ENCODE results near the gene CNGB1. TPM values are rescaled to one million over a fixed set of nuclear protein-coding genes. Genes with fewer than 3 reads are reported as not detected.

Gene CNGB1
- total RNA-seq, 1 experiment from 2014 or later, result not detected

DNA sequence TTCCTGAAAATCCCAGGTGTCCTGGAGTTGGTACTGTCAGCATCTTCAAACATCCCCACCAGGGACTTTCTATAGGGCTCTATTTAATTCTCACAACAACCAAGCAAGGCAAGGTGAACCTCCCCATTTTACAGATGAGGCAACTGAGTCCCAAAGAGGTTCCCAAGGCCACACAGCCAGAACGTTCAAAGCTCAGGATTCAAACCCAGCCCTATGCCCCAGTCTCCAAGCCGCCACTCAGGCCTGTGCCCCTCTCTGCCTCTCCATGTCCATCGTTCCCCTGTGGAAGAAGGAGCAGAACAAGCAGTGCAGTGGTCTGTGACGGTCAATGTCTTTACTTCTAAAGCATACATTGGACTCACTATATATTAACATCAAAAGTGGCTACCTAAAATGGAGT is 23.4 kb upstream of the CNGB1 start:
- no peaks in the 10 kb centered on the region for H3K9me3 ChIP-seq (ENCODE audit: control insufficient read depth in 1 of 2, insufficient read depth in 1 of 2, low read depth in 1 of 2, low read length in 2 of 2)
- intact Hi-C loops (cut with micrococcal nuclease), result loop anchor here (2.0 kb wide), 1 partner anchor 238 kb away; no protein-coding TSS in a partner anchor
- H3K9ac ChIP-seq (ENCODE audit: low read length), result no peak overlapping the region
- TF ChIP-seq SP1 (IDR thresholded peaks at IDR 0.05; ENCODE audit: low read depth) (no peak), RAD21 (IDR thresholded peaks at IDR 0.05; ENCODE audit: low read depth) (no peak), SRF (IDR thresholded peaks at IDR 0.05; ENCODE audit: low read depth) (no peak)
- DNase-seq (ENCODE audit: low read depth, low spot score) (no peak), ATAC-seq (no peak)
- no peaks in the 10 kb centered on the region for H3K9me2 ChIP-seq (ENCODE audit: insufficient read depth)
- CTCF ChIA-PET, result no interaction called here
- no peaks in the 10 kb centered on the region for H3K36me3 ChIP-seq (ENCODE audit: control insufficient read depth in 1 of 2, insufficient read depth in 2 of 2, low read length in 2 of 2)
- RAD21 ChIA-PET (ENCODE audit: low non-redundant PET in 1 of 2, low total read pairs in 2 of 2, uncharacterized antibody in 2 of 2, unreplicated experiment in 2 of 2), result no interaction called here
- H3K4me2 ChIP-seq (ENCODE audit: low read length), result no peak overlapping the region
- H3K79me2 ChIP-seq (ENCODE audit: insufficient read depth, low read length), result no peaks in the 10 kb centered on the region
- H3K4me3 ChIP-seq (replicated peaks in 1 of 2; ENCODE audit: low read depth in 1 of 2, low read length in 2 of 2), result no peak overlapping the region
- peaks cover 9 to 23% of the 10 kb centered on the region in 2 experiments; a peak in 3 of 4 replicates for H3K4me1 ChIP-seq (ENCODE audit: control insufficient read depth in 1 of 2, insufficient read depth in 2 of 2, low read length in 2 of 2)
- no TSS peak for BruUV-seq (replicated peaks)
- H2AFZ ChIP-seq (ENCODE audit: low read depth, low read length, poor library complexity, severe bottlenecking), result no peak overlapping the region
- POLR2A ChIA-PET, result no interaction called here
- H3K27me3 ChIP-seq (ENCODE audit: insufficient read depth, low read length), result no peaks in the 10 kb centered on the region
- H3K27ac ChIP-seq (ENCODE audit: low read depth, low read length), result no peak overlapping the region
- no peaks in the 10 kb centered on the region for H4K20me1 ChIP-seq (ENCODE audit: insufficient read depth)

DNA sequence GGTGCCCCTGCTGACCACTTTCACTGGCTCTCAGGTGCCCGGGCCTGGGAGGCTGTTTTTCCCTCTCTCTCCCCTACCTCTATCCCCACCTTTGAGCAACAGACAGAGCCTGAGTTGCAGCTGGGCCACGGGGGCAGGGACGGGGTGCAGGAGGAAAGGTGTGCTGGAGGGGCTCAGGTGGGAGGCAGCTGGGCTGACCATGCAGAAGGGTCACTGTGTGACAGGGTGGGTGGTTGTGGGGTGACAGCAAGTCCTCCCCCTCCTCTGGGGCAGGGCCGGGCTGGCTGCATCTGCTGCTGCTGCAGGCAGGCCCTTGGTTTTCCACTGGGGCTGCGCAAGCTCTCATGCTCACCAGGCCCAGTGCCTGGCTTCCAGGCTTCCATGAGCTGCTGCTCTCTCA is 23.0 kb upstream of the CNGB1 start:
- DNase-seq (ENCODE audit: low read depth, low spot score) (no peak), ATAC-seq (no peak)
- Histone ChIP-seq H3K9ac (ENCODE audit: low read length) (no peak overlapping the region), H3K36me3 (ENCODE audit: control insufficient read depth in 1 of 2, insufficient read depth in 2 of 2, low read length in 2 of 2) (no peaks in the 10 kb centered on the region), H3K4me2 (ENCODE audit: low read length) (no peak overlapping the region), H3K27ac (ENCODE audit: low read depth, low read length) (no peak overlapping the region), H3K4me3 (replicated peaks in 1 of 2; ENCODE audit: low read depth in 1 of 2, low read length in 2 of 2) (no peak overlapping the region), H3K9me2 (ENCODE audit: insufficient read depth) (no peaks in the 10 kb centered on the region), H3K9me3 (ENCODE audit: control insufficient read depth in 1 of 2, insufficient read depth in 1 of 2, low read depth in 1 of 2, low read length in 2 of 2) (no peaks in the 10 kb centered on the region), H3K4me1 (ENCODE audit: control insufficient read depth in 1 of 2, insufficient read depth in 2 of 2, low read length in 2 of 2) (peaks cover 5 to 19% of the 10 kb centered on the region in 2 experiments; a peak in 3 of 4 replicates), H3K27me3 (ENCODE audit: insufficient read depth, low read length) (no peaks in the 10 kb centered on the region), H4K20me1 (ENCODE audit: insufficient read depth) (no peaks in the 10 kb centered on the region), H3K79me2 (ENCODE audit: insufficient read depth, low read length) (no peaks in the 10 kb centered on the region), H2AFZ (ENCODE audit: low read depth, low read length, poor library complexity, severe bottlenecking) (no peak overlapping the region)
- intact Hi-C loops (cut with micrococcal nuclease), result loop anchor here (2.0 kb wide), 1 partner anchor 237 kb away; no protein-coding TSS in a partner anchor
- ChIA-PET POLR2A (no interaction called here), RAD21 (ENCODE audit: low non-redundant PET in 1 of 2, low total read pairs in 2 of 2, uncharacterized antibody in 2 of 2, unreplicated experiment in 2 of 2) (no interaction called here), CTCF (no interaction called here)
- no TSS peak for BruUV-seq (replicated peaks)
- no peak for TF ChIP-seq RAD21 (IDR thresholded peaks at IDR 0.05; ENCODE audit: low read depth)
- no peak for TF ChIP-seq EZH2phosphoT487 (IDR thresholded peaks at IDR 0.05; ENCODE audit: borderline replicate concordance)
- TF ChIP-seq POLR2A (IDR thresholded peaks at IDR 0.05; ENCODE audit: borderline replicate concordance, extremely low read depth, insufficient read depth, insufficient read length), result no peak
- TF ChIP-seq CBX3 (IDR thresholded peaks at IDR 0.05; ENCODE audit: low read depth), result no peak
- TF ChIP-seq MAX (IDR thresholded peaks at IDR 0.05), result no peak

Measured in HCT116 (cell line).